Activated B cell treated with CpG ODN at 0.5 μM for 24 hours (primary cell): Measurements from ENCODE around the gene STXBP3. TPM values are rescaled to one million over a fixed set of nuclear protein-coding genes. Genes with fewer than 3 reads are reported as not detected.

Experiments used
- ATAC-seq: fragments of 200-7000 bp; cut with Tn5 transposase; one replicate; pipeline ENCODE4 v1.10.0; 2021; ENCODE audit warnings: low read depth, mild to moderate bottlenecking, moderate library complexity
- CTCF ChIA-PET: fragments of 350-600 bp; sonication (Branson Sonifier 250); formaldehyde crosslinking; loops from one replicate; lab custom pipeline; 2021; ENCODE audit warnings: antibody characterized with exemption; lab: Charles Lee
- POLR2A ChIA-PET: fragments of 350-600 bp; sonication (Branson Sonifier 250); formaldehyde crosslinking; loops from one replicate; lab custom pipeline; 2021; ENCODE audit warnings: antibody characterized with exemption; lab: Charles Lee
- DNase-seq: peaks from one replicate; pipeline ENCODE4 v3.0.0; 2022
- H3K27ac Mint-ChIP-seq: one replicate; pipeline ENCODE4 v1.8.0; 2020; ENCODE audit warnings: mixed read lengths
- H3K27me3 Mint-ChIP-seq: one replicate; pipeline ENCODE4 v1.8.0; 2021; ENCODE audit warnings: mixed read lengths
- H3K36me3 Mint-ChIP-seq: one replicate; pipeline ENCODE4 v1.8.0; 2021; ENCODE audit warnings: low read depth, mixed read lengths
- H3K4me1 Mint-ChIP-seq: one replicate; pipeline ENCODE4 v1.8.0; 2021; ENCODE audit warnings: mixed read lengths
- H3K4me3 Mint-ChIP-seq: one replicate; pipeline ENCODE4 v1.8.0; 2020; ENCODE audit warnings: mild to moderate bottlenecking, mixed read lengths
- H3K9me3 Mint-ChIP-seq: one replicate; pipeline ENCODE4 v1.8.0; 2020; ENCODE audit warnings: mixed read lengths
- CTCF ChIP-seq: fragments of 200-600 bp; IDR thresholded peaks from one replicate; pipeline ENCODE4 v1.8.0; 2022; ENCODE audit warnings: antibody characterized with exemption, mild to moderate bottlenecking
- intact Hi-C: fragments of 100-400 bp; cut with micrococcal nuclease; formaldehyde crosslinking; loops from one replicate; pipeline ENCODE4 v1.15.1; 2024
- total RNA-seq: library from RNA; stranded (reverse); gene quantifications from 2 replicates; pipeline ENCODE4 v1.2.3, GENCODE V29; 2022

STXBP3 gene
- total RNA-seq, 1 donor from 2014 or later, result 46.4 TPM

- intact Hi-C loops, result no loop called here
- ChIA-PET POLR2A (no interaction called here), CTCF (no interaction called here)
- DNase-seq (no peak), ATAC-seq (no peak)
- no peaks in the 10 kb centered on the region for H3K4me1 Mint-ChIP-seq
- peaks cover 88% of the 10 kb centered on the region for H3K36me3 Mint-ChIP-seq
- no peak for TF ChIP-seq CTCF
- no peak overlapping the region for H3K27ac Mint-ChIP-seq
- H3K9me3 Mint-ChIP-seq, result peaks cover 27% of the 10 kb centered on the region
- no peak overlapping the region for H3K4me3 Mint-ChIP-seq
- no peaks in the 10 kb centered on the region for H3K27me3 Mint-ChIP-seq
Observed at GRCh38 chr1:108785264-108785663, 38.8 kb downstream of the STXBP3 start.

- Mint-ChIP-seq H3K27me3 (no peaks in the 10 kb centered on the region), H3K4me3 (no peak overlapping the region), H3K4me1 (no peaks in the 10 kb centered on the region), H3K36me3 (peaks cover 90% of the 10 kb centered on the region), H3K27ac (no peak overlapping the region), H3K9me3 (peaks cover 27% of the 10 kb centered on the region)
- no peak for DNase-seq
- ChIA-PET CTCF (no interaction called here), POLR2A (no interaction called here)
- no peak for TF ChIP-seq CTCF
- no peak for ATAC-seq
- intact Hi-C loops, result no loop called here
Observed at GRCh38 chr1:108785880-108786279, 39.4 kb downstream of the STXBP3 start.

GRCh38 chr1:108791790-108792189 lies 45.3 kb downstream of the STXBP3 start:
- ATAC-seq (no peak), DNase-seq (no peak)
- intact Hi-C loops, result loop anchor here (2.0 kb wide), 1 partner anchor 13 kb away; no protein-coding TSS in a partner anchor
- no peak for TF ChIP-seq CTCF
- peaks cover 14% of the 10 kb centered on the region for H3K9me3 Mint-ChIP-seq
- no peaks in the 10 kb centered on the region for H3K27me3 Mint-ChIP-seq
- ChIA-PET CTCF (no interaction called here), POLR2A (no interaction called here)
- H3K36me3 Mint-ChIP-seq, result peaks cover 84% of the 10 kb centered on the region
- no peaks in the 10 kb centered on the region for H3K4me1 Mint-ChIP-seq
- no peak overlapping the region for H3K4me3 Mint-ChIP-seq
- H3K27ac Mint-ChIP-seq, result no peak overlapping the region

- ChIA-PET POLR2A (no interaction called here), CTCF (no interaction called here)
- Mint-ChIP-seq H3K27ac (no peak overlapping the region), H3K27me3 (no peaks in the 10 kb centered on the region), H3K4me3 (no peak overlapping the region), H3K4me1 (no peaks in the 10 kb centered on the region), H3K36me3 (peaks cover 81% of the 10 kb centered on the region), H3K9me3 (peaks cover 14% of the 10 kb centered on the region)
- DNase-seq (no peak), ATAC-seq (no peak)
- intact Hi-C loops, result loop anchor here (2.0 kb wide), 1 partner anchor 14 kb away; no protein-coding TSS in a partner anchor
- TF ChIP-seq CTCF, result no peak
Observed at GRCh38 chr1:108792420-108792819, 45.9 kb downstream of the STXBP3 start.

GRCh38 chr1:108799001-108799400 lies 52.5 kb downstream of the STXBP3 start:
- DNase-seq, result no peak
- ChIA-PET POLR2A (no interaction called here), CTCF (no interaction called here)
- ATAC-seq, result no peak
- peaks cover 64% of the 10 kb centered on the region for H3K36me3 Mint-ChIP-seq
- no peak overlapping the region for H3K27ac Mint-ChIP-seq
- intact Hi-C loops, result no loop called here
- no peaks in the 10 kb centered on the region for H3K9me3 Mint-ChIP-seq
- no peaks in the 10 kb centered on the region for H3K4me1 Mint-ChIP-seq
- TF ChIP-seq CTCF, result no peak
- H3K27me3 Mint-ChIP-seq, result no peaks in the 10 kb centered on the region
- no peak overlapping the region for H3K4me3 Mint-ChIP-seq
